K562 (cell line): ENCODE results near the gene SP2. TPM values are rescaled to one million over a fixed set of nuclear protein-coding genes. Genes with fewer than 3 reads are reported as not detected.

ENCODE experiments used
- ATAC-seq: fragments of 200-7000 bp; cut with Tn5 transposase; 3 replicates; pipeline ENCODE4 v1.9.1; 2020; ENCODE audit warnings: moderate library complexity
- BruUV-seq: library from RNA; stranded (reverse); fragments of 400-500 nt; replicated peaks from 2 replicates; lab custom pipeline; 2021; lab: Mats Ljungman, UMichigan
- CTCF ChIA-PET: fragments of 300-600 bp; formaldehyde crosslinking; extraction: SDS; loops from one replicate; lab custom pipeline; 2021; ENCODE audit warnings: low intra/inter-chr PET ratio; lab: Yijun Ruan, JAX
- POLR2A ChIA-PET: fragments of 300-600, 350-650 bp; sonication (Branson Sonifier 250); formaldehyde crosslinking; extraction: SDS; loops from one replicate; lab custom pipeline; 2021; ENCODE audit warnings: antibody characterized with exemption, inconsistent platforms; lab: Yijun Ruan, JAX
- DNase-seq, 4 experiments: peaks; one replicate each; pipeline versions ENCODE4 v3.0.0 to v3.0.0-alpha.2; 2011 to 2018; ENCODE audit warnings: low spot score in 3 of 4, mixed read lengths in 3 of 4; ENCODE audit errors: extremely low read depth in 1 of 4
- FAIRE-seq: peaks from 2 replicates; lab custom pipeline; 2011; peaks lifted over from hg19 to GRCh38; lab: Jason Lieb, UNC
- H2AFZ ChIP-seq: 2 replicates; pipeline ENCODE4 v1.6.0; 2011; ENCODE audit warnings: low read depth, low read length, control low read depth, inconsistent platforms
- H3K27ac ChIP-seq: fragments of 200-600 bp; 3 replicates; pipeline ENCODE4 v1.8.0; 2011; ENCODE audit warnings: low read depth, mild to moderate bottlenecking, control low read depth, inconsistent platforms, low read length, moderate library complexity, mixed read lengths; ENCODE audit errors: extremely low read depth
- H3K27me3 ChIP-seq, 2 experiments: fragments of 300-600 bp in 1 of 2; 2 replicates in 1 of 2; 3 replicates in 1 of 2; pipeline versions ENCODE4 v1.6.0 to v1.8.0; 2011; ENCODE audit warnings: inconsistent platforms in 2 of 2, low read length in 2 of 2, mild to moderate bottlenecking in 1 of 2, mixed read lengths in 1 of 2, moderate library complexity in 1 of 2; ENCODE audit not compliant: control insufficient read depth in 2 of 2, insufficient read depth in 2 of 2
- H3K36me3 ChIP-seq: fragments of 300-600 bp; 3 replicates; pipeline ENCODE4 v1.8.0; 2011; ENCODE audit warnings: mild to moderate bottlenecking, low read length, inconsistent platforms; ENCODE audit not compliant: control insufficient read depth, insufficient read depth
- H3K4me1 ChIP-seq, 2 experiments: fragments of 200-600 bp in 1 of 2; replicated peaks in 1 of 2; 2 replicates in 1 of 2; 3 replicates in 1 of 2; pipeline versions ENCODE4 v1.5.1 to v1.8.0; 2011; ENCODE audit warnings: inconsistent platforms in 2 of 2, low read length in 2 of 2, mild to moderate bottlenecking in 1 of 2, mixed read lengths in 1 of 2, moderate library complexity in 1 of 2; ENCODE audit not compliant: control insufficient read depth in 2 of 2, insufficient read depth in 2 of 2
- H3K4me2 ChIP-seq: 2 replicates; pipeline ENCODE4 v1.6.1; 2011; ENCODE audit warnings: low read length, control low read depth, inconsistent platforms, mixed read lengths; ENCODE audit not compliant: insufficient read depth
- H3K4me3 ChIP-seq: fragments of 200-600 bp; sonication (generic), shearing (Covaris generic); 2 replicates; pipeline ENCODE4 v1.5.1; 2016; ENCODE audit warnings: control low read depth, inconsistent platforms
- H3K79me2 ChIP-seq: fragments of 200-600 bp; 3 replicates; pipeline ENCODE4 v1.8.0; 2011; ENCODE audit warnings: low read length, inconsistent platforms; ENCODE audit not compliant: control insufficient read depth, insufficient read depth
- H3K9ac ChIP-seq, 2 experiments: 2 replicates each; pipeline versions ENCODE4 v1.6.0 to v1.6.1; 2011; ENCODE audit warnings: low read depth in 2 of 2, low read length in 2 of 2, control low read depth in 1 of 2, inconsistent platforms in 1 of 2, mild to moderate bottlenecking in 1 of 2, mixed read lengths in 1 of 2; ENCODE audit not compliant: insufficient read depth in 1 of 2
- H3K9me1 ChIP-seq: one replicate; pipeline ENCODE4 v1.6.0; 2011; ENCODE audit warnings: inconsistent platforms, mild to moderate bottlenecking, low read length, moderate library complexity; ENCODE audit not compliant: control insufficient read depth, insufficient read depth
- H3K9me3 ChIP-seq: replicated peaks from 2 replicates; pipeline ENCODE4 v1.5.1; 2011; ENCODE audit warnings: low read depth, low read length, inconsistent platforms; ENCODE audit not compliant: control insufficient read depth, insufficient read depth
- H4K20me1 ChIP-seq: replicated peaks from 2 replicates; pipeline ENCODE4 v1.6.1; 2011; ENCODE audit warnings: low read length, inconsistent platforms, mixed read lengths; ENCODE audit not compliant: control insufficient read depth, insufficient read depth
- ADNP ChIP-seq: fragments of 200-800 bp; sonication (Bioruptor generic); IDR thresholded peaks from 2 replicates; pipeline ENCODE4 v1.6.1; 2016; ENCODE audit warnings: missing genetic modification characterization, missing compliant biosample characterization
- BCOR ChIP-seq: fragments of 450-650 bp; IDR thresholded peaks from 2 replicates; pipeline ENCODE4 v1.6.1; 2016
- EGR1 ChIP-seq: fragments of 450-650 bp; conservative IDR thresholded peaks from 2 replicates; pipeline ENCODE4 v1.6.1; 2017; ENCODE audit warnings: mild to moderate bottlenecking
- HDAC2 ChIP-seq: fragments of 450-650 bp; IDR thresholded peaks from 2 replicates; pipeline ENCODE4 v1.6.1; 2016; ENCODE audit warnings: mild to moderate bottlenecking
- KDM1A ChIP-seq, 2 experiments: fragments of 450-650 bp; IDR thresholded peaks; 2 replicates each; pipeline ENCODE4 v1.6.1; 2016; ENCODE audit warnings: mild to moderate bottlenecking in 2 of 2
- MAFG ChIP-seq: fragments of 450-650 bp; conservative IDR thresholded peaks from 2 replicates; pipeline ENCODE4 v1.6.1; 2016; ENCODE audit warnings: missing genetic modification characterization, missing compliant biosample characterization
- MAFK ChIP-seq: IDR thresholded peaks from 2 replicates; pipeline ENCODE4 v1.6.1; 2011; ENCODE audit warnings: low read length, improper control_type of control experiment
- PTBP1 ChIP-seq: fragments of 200-400 bp; formaldehyde crosslinking; IDR thresholded peaks from 2 replicates; pipeline ENCODE4 v1.6.1; 2017; ENCODE audit warnings: low read depth, low read length
- RBM25 ChIP-seq: fragments of 200-400 bp; formaldehyde crosslinking; IDR thresholded peaks from 2 replicates; pipeline ENCODE4 v1.6.1; 2018; ENCODE audit warnings: low read length, low read depth, moderate library complexity; ENCODE audit not compliant: severe bottlenecking
- SMARCA5 ChIP-seq: fragments of 450-650 bp; IDR thresholded peaks from 2 replicates; pipeline ENCODE4 v1.6.1; 2016
- ZBTB40 ChIP-seq, 2 experiments: fragments of 450-650 bp in 1 of 2; sonication (generic) in 1 of 2; formaldehyde crosslinking in 1 of 2; IDR thresholded peaks; 2 replicates each; pipeline versions ENCODE4 v1.7.1 to v1.9.0; 2016 to 2022; ENCODE audit warnings: inconsistent platforms in 1 of 2, mild to moderate bottlenecking in 1 of 2, missing genetic modification reagents in 1 of 2
- ZNF707 ChIP-seq: fragments of 250-450 bp; sonication (Bioruptor Pico); conservative IDR thresholded peaks from 2 replicates; pipeline ENCODE4 v1.8.0; 2022; ENCODE audit warnings: inconsistent platforms, mild to moderate bottlenecking, moderate library complexity
- WGBS: fragments of 100-300 bp; shearing (Covaris generic); methylation state at CpG from one replicate; pipeline ENCODE4 v1.1.6; 2016; ENCODE audit warnings: low coverage, mixed read lengths; ENCODE audit not compliant: insufficient coverage; ENCODE audit errors: missing lambda C conversion rate; 5-methylcytosine and 5-hydroxymethylcytosine counted together
- in situ Hi-C: fragments of 300-500 bp; cut with MboI; formaldehyde crosslinking; loops from 4 replicates; pipeline ENCODE4 v1.15.0; 2018; ENCODE audit warnings: inconsistent platforms, mixed read lengths
- intact Hi-C: fragments of 100-400 bp; cut with micrococcal nuclease; formaldehyde crosslinking; loops from 2 replicates; pipeline ENCODE4 v1.14.2; 2022
- polyA plus RNA-seq, 8 experiments: library from polyadenylated mRNA; depleted of rRNA in 4 of 8; stranded (reverse) in 5 of 8; unstranded in 3 of 8; fragments of >200 nt; fragmentation: Nextera tagmentation in 2 of 8; fragmentation: Illumina TruSeq in 1 of 8; extraction: Ambion mirVana in 2 of 8; extraction: Trizol in 1 of 8; gene quantifications; 2 replicates each; pipeline versions ENCODE4 v1.2.1 to v1.2.3, GENCODE V29; 2011 to 2014; ENCODE audit warnings: inconsistent platforms in 1 of 8, missing spikeins in 1 of 8
- total RNA-seq, 7 experiments: library from RNA; depleted of rRNA in 6 of 7; stranded (reverse); fragments of >200 nt in 6 of 7; fragmentation: Illumina TruSeq in 2 of 7; extraction: Trizol in 2 of 7; gene quantifications; 2 replicates each; pipeline versions ENCODE4 v1.2.1 to v1.2.3, GENCODE V29; 2011 to 2021; ENCODE audit warnings: low replicate concordance in 1 of 7

Gene SP2
- total and polyA plus RNA-seq, 9 of the 15 experiments (the other 6 are each of a cell fraction or from before 2014, with no cell fraction given) = 0.77 to 22.3 (median 2.3) TPM

- no peaks in the 10 kb centered on the region for H3K9me1 ChIP-seq
- ChIA-PET CTCF (no interaction called here), POLR2A (interaction anchor here (1.0 to 1.7 kb wide), 2 partner anchors 13 to 51 kb away, joined by 3 to 8 read pairs; partner anchors contain the start of gene SP2)
- no peaks in the 10 kb centered on the region for H4K20me1 ChIP-seq
- peak overlapping the region in 1 of 2 experiments; percentile 43; a peak in 1 of 4 replicates for H3K9ac ChIP-seq
- H3K4me3 ChIP-seq = no peak overlapping the region
- intact Hi-C loops = no loop called here
- H3K79me2 ChIP-seq = no peaks in the 10 kb centered on the region
- H3K4me1 ChIP-seq = peaks cover 40 to 43% of the 10 kb centered on the region in 2 experiments
- TF ChIP-seq SMARCA5 (0 out of 2 replicates have a peak, but pooled peaks have one; percentile 46), MAFK (no peak), EGR1 (no peak), MAFG (tag) (no peak), KDM1A (IDR thresholded peaks at IDR 0.05) (peak; percentile 66 to 83), PTBP1 (0 out of 2 replicates have a peak, but pooled peaks have one; percentile 50), ZBTB40 (IDR thresholded peaks at IDR 0.05) (no peak), ZBTB40 (CRISPR knock-in tag; IDR thresholded peaks at IDR 0.05) (peak; percentile 20; the same call in 1 of the 2 replicates), HDAC2 (peak; percentile 39; the same call in 1 of the 2 replicates), BCOR (peak; percentile 80), ZNF707 (CRISPR knock-in tag) (no peak), RBM25 (peak; percentile 76), ADNP (tag) (peak; percentile 69; the same call in 1 of the 2 replicates)
- no peaks in the 10 kb centered on the region for H3K9me3 ChIP-seq
- H3K4me2 ChIP-seq = no peak overlapping the region
- H2AFZ ChIP-seq = no peak overlapping the region
- FAIRE-seq (no peak), DNase-seq (no peak), ATAC-seq (no peak)
- no peaks in the 10 kb centered on the region; a peak in 1 of 5 replicates for H3K27me3 ChIP-seq
- BruUV-seq = no TSS peak
- H3K27ac ChIP-seq = no peak overlapping the region
- WGBS = 56% methylated on average over 8 of the region's 9 CpGs
- no peaks in the 10 kb centered on the region for H3K36me3 ChIP-seq
- in situ Hi-C loops = no loop called here
Measured at GRCh38 chr17:47882695-47883588, 13.1 kb upstream of the SP2 start.
